ENCODE data around the gene ATP2B3. TPM values are rescaled to one million over a fixed set of nuclear protein-coding genes. Genes with fewer than 3 reads are reported as not detected.

The ATP2B3 gene
- total and polyA plus RNA-seq, 2 of the 4 experiments (the other 2 are of a cell fraction), result under 0.01 to 0.03 TPM

DNA sequence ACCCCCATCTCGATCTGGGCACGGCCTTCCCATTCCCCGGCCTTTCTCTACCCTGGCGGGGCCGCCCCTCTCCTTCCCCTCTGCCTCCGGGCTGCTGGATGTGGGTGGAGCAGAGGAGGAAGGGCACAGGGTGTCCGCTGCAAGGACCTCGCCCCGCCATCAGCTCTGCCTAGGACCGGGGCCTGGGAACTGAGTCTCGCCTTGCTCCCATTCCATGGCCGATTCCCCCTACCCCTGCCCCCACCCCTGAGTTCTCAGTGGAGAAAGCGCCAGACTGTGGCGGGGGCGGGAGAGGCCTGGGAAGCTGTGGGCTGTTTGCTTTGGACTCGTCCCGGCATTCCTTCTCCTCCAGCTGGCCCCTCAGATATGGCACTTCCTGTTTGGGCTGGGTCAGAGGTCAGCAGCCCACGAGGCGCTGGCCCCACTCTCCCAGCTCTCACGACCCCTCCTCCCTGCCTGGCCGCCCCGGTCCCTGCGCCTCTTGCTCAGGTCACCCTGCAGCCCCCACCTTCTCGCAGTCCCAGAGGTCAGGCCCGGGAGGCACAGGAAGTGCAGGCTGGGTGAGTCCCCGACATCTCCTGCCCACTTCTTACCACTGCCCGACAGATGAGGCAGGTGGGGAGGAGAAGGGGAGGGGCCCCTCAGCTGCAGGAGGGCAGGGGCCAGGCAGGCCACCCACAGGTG, 29.1 kb upstream of the ATP2B3 start:
- Histone ChIP-seq H4K91ac (ENCODE audit: insufficient read depth, low read depth, low read length) (peak overlapping the region; percentile 94), H3K56ac (ENCODE audit: extremely low read depth, insufficient read depth, low read length) (no peak overlapping the region), H2AK5ac (ENCODE audit: low read depth, low read length) (peak overlapping the region; percentile 98), H2AFZ (replicated peaks; ENCODE audit: low read length, poor library complexity) (peak overlapping the region; percentile 90), H3K9me1 (ENCODE audit: insufficient read depth, low read length) (peaks cover 9% of the 10 kb centered on the region), H3K27me3 (ENCODE audit: control insufficient read depth, insufficient read depth, low read length) (no peaks in the 10 kb centered on the region), H4K5ac (ENCODE audit: low read depth, low read length) (peak overlapping the region; percentile 92), H2BK20ac (ENCODE audit: low read depth, low read length) (peak overlapping the region; percentile 93; the same call in 1 of the 2 replicates), H3K36me3 (ENCODE audit: control insufficient read depth, insufficient read depth, low read length) (no peaks in the 10 kb centered on the region), H3K23ac (ENCODE audit: low read depth, low read length) (peak overlapping the region; percentile 73; the same call in 1 of the 2 replicates), H4K8ac (ENCODE audit: low read depth in 2 of 2, low read length in 2 of 2) (peak overlapping the region; percentile 96 to 98), H2BK5ac (ENCODE audit: low read depth, low read length, poor library complexity, severe bottlenecking) (peak overlapping the region; percentile 76), H3K9me3 (ENCODE audit: control insufficient read depth, insufficient read depth, low read length) (no peaks in the 10 kb centered on the region; the same call in 1 of the 2 replicates), H2BK15ac (ENCODE audit: low read depth, low read length) (peak overlapping the region; percentile 97; the same call in 2 of the 3 replicates), H3K18ac (ENCODE audit: low read depth, low read length) (peak overlapping the region; percentile 79), H3K4me3 (ENCODE audit: insufficient read depth, low read depth, low read length) (no peak overlapping the region), H3K79me1 (ENCODE audit: low read depth in 1 of 2, low read length in 2 of 2) (peaks cover 0 to 3% of the 10 kb centered on the region in 2 experiments; a peak in 1 of 4 replicates), H2BK120ac (ENCODE audit: low read depth, low read length) (peak overlapping the region; percentile 97), H3K4me2 (ENCODE audit: low read depth, low read length) (peak overlapping the region; percentile 26; the same call in 1 of the 2 replicates), H3K27ac (ENCODE audit: insufficient read depth, low read length) (peak overlapping the region; percentile 87), H3K9ac (ENCODE audit: low read depth, low read length) (peak overlapping the region; percentile 59), H2AK9ac (replicated peaks; ENCODE audit: low read depth, low read length, poor library complexity) (peak overlapping the region; percentile 91), H4K20me1 (ENCODE audit: insufficient read depth, low read length) (no peaks in the 10 kb centered on the region), H3K4ac (ENCODE audit: low read depth, low read length) (peak overlapping the region; percentile 98), H3K14ac (replicated peaks; ENCODE audit: low read depth, low read length) (peak overlapping the region; percentile 92), H3K4me1 (ENCODE audit: control insufficient read depth, insufficient read depth, low read length) (peaks cover 26% of the 10 kb centered on the region)
- in situ Hi-C loops (cut with MboI; ENCODE audit: low sequenced_read_pairs) (no loop called here), dilution Hi-C loops (cut with HindIII; ENCODE audit: low sequenced_read_pairs, unreplicated experiment) (no loop called here), intact Hi-C loops (cut with micrococcal nuclease) (no loop called here)
- no CpG with 5 or more reads among the region's 27 CpGs for whole genome bisulfite sequencing, 2 experiments (ENCODE audit: extremely low coverage in 2 of 2, insufficient read length in 1 of 2)
- ChIA-PET CTCF (interaction anchor here (0.6 to 0.7 kb wide), 2 partner anchors 18 to 110 kb away, joined by 3 to 9 read pairs; partner anchors contain the start of gene HAUS7), POLR2A (ENCODE audit: unreplicated experiment) (no interaction called here)
- TF ChIP-seq RCOR1 (IDR thresholded peaks at IDR 0.05; ENCODE audit: insufficient replicate concordance, low read length) (peak; percentile 26), SMC3 (IDR thresholded peaks at IDR 0.05; ENCODE audit: low read depth, low read length) (no peak), MXI1 (IDR thresholded peaks at IDR 0.05; ENCODE audit: borderline replicate concordance, low read depth, low read length) (no peak), MAZ (IDR thresholded peaks at IDR 0.05; ENCODE audit: borderline replicate concordance, low read depth, low read length) (peak; percentile 39; the same call in 1 of the 2 replicates)
- ATAC-seq (ENCODE audit: low read depth), result peak; percentile 70
- BruUV-seq (replicated peaks), result no TSS peak
- peak; percentile 67 for DNase-seq
